Spleen (tissue), 11 donors: ENCODE results near the gene ALKAL2. TPM values are rescaled to one million over a fixed set of nuclear protein-coding genes. Genes with fewer than 3 reads are reported as not detected.

Source experiments
- DNase-seq: peaks from one replicate; pipeline ENCODE4 v3.0.0-alpha.2; 2020
- H3K27ac ChIP-seq, 8 donors: fragments of 200-600 bp; sonication (generic) in 7 of 8; 1 replicate in 4 of 8; 2 replicates in 4 of 8; pipeline versions ENCODE4 v1.5.0 to v1.8.0; 2016 to 2021; ENCODE audit warnings: inconsistent platforms in 4 of 8, mild to moderate bottlenecking in 4 of 8, moderate library complexity in 1 of 8
- H3K27me3 ChIP-seq, 7 donors: fragments of 200-600 bp; sonication (generic) in 6 of 7; replicated peaks in 1 of 7; 1 replicate in 4 of 7; 2 replicates in 3 of 7; pipeline versions ENCODE4 v1.5.0 to v1.8.0; 2016 to 2021; ENCODE audit warnings: inconsistent platforms in 3 of 7, mild to moderate bottlenecking in 1 of 7
- H3K36me3 ChIP-seq, 6 donors: fragments of 200-600 bp; sonication (generic) in 5 of 6; 1 replicate in 4 of 6; 2 replicates in 2 of 6; pipeline versions ENCODE4 v1.5.0 to v1.8.0; 2016 to 2021; ENCODE audit warnings: inconsistent platforms in 2 of 6
- H3K4me1 ChIP-seq, 6 donors: fragments of 200-600 bp; sonication (generic) in 5 of 6; 1 replicate in 3 of 6; 2 replicates in 3 of 6; pipeline versions ENCODE4 v1.5.0 to v1.8.0; 2016 to 2021; ENCODE audit warnings: inconsistent platforms in 3 of 6
- H3K4me3 ChIP-seq, 8 donors: fragments of 200-600 bp; sonication (generic) in 7 of 8; 1 replicate in 4 of 8; 2 replicates in 4 of 8; pipeline versions ENCODE4 v1.5.0 to v1.8.0; 2016 to 2021; ENCODE audit warnings: inconsistent platforms in 4 of 8, mild to moderate bottlenecking in 4 of 8, moderate library complexity in 2 of 8
- H3K9me3 ChIP-seq, 8 donors: fragments of 200-600 bp; sonication (generic) in 7 of 8; 1 replicate in 4 of 8; 2 replicates in 4 of 8; pipeline versions ENCODE4 v1.5.0 to v1.8.0; 2016 to 2021; ENCODE audit warnings: inconsistent platforms in 4 of 8
- POLR2A ChIP-seq, 3 donors: fragments of 450-650 bp; IDR thresholded peaks; one replicate each; pipeline ENCODE4 v1.5.1; 2017; ENCODE audit warnings: antibody characterized with exemption in 3 of 3, mild to moderate bottlenecking in 1 of 3
- POLR2AphosphoS5 ChIP-seq, 3 donors: sonication (generic); formaldehyde crosslinking; IDR thresholded peaks; one replicate each; pipeline ENCODE4 v1.5.1; 2017; ENCODE audit warnings: antibody characterized with exemption in 3 of 3
- WGBS, 5 donors: extraction: QIAGEN DNeasy Blood & Tissue Kit in 3 of 5; methylation state at CpG; one replicate each; pipeline versions ENCODE4 v1.1.5 to v1.1.7; 2013 to 2018; 5-methylcytosine and 5-hydroxymethylcytosine counted together
- intact Hi-C: fragments of 100-400 bp; cut with DNase I; formaldehyde crosslinking; loops from one replicate; pipeline ENCODE4 v1.15.0; 2023; ENCODE audit warnings: low total_unique reads
- polyA plus RNA-seq, 3 donors: library from polyadenylated mRNA; stranded (reverse); fragments of 200-250 nt; gene quantifications; one replicate each; pipeline ENCODE4 v1.2.1, GENCODE V29; 2013
- total RNA-seq, 7 donors: library from RNA; depleted of rRNA in 3 of 7; stranded (reverse); fragments of >200 nt in 3 of 7; fragmentation: NEBNext Ultra II Directional in 4 of 7; extraction: Animal tissue kit (Norgen Biotek cat#: 25700) in 4 of 7; gene quantifications; one replicate each; pipeline versions ENCODE4 v1.1.0 to v1.2.1, GENCODE V29; 2016 to 2021
- TF ChIP-seq, protein P1 (sequence below), 11 experiments: fragments of 200-600 bp in 7 of 11; fragments of 450-650 bp in 4 of 11; sonication (generic) in 4 of 11; IDR thresholded peaks in 8 of 11; conservative IDR thresholded peaks in 3 of 11; 1 replicate in 7 of 11; 2 replicates in 4 of 11; pipeline versions ENCODE4 v1.4.0 to v1.8.0; 2016 to 2021; ENCODE audit warnings: antibody characterized with exemption in 11 of 11, inconsistent platforms in 4 of 11, mild to moderate bottlenecking in 1 of 11
- donor health status: healthy with polysubstance abuse.
- donor health status: DM: no; HTN: no; CAD: no; lungs with moderate emphysema.
- donor health status: DM: no; HTN: no; CAD: no.
- donor health status: Bipolar disorder and iron deficiency.
- donor health status: healthy.
- donor health status: DM: no; HTN: no; CAD: no.
- donor health status: DM: yes; HTN: yes; CAD: no.

ALKAL2 gene
- total and polyA plus RNA-seq, 10 donors: 2.1 to 22.9 (median 5.1) TPM

DNA sequence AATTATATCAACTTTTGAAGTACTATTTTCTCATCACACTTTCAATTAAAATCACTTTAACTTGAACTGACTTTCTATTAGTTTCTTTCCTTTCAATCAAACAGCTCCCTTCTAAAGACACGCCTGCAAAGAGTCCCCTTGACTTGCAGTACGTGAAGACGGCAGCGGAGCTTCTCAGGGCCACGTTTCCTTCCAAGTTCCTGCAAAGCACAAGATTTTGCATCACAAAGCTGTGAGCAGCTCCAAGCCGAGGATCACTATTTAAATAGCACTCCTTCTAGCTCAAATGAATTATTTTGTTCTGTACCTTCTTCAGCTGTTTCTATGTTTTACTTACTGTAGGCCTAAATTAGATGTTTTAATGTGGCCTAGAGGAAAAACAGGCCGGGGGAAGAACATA lies 54.9 kb downstream of the ALKAL2 start:
- no peak for DNase-seq
- H3K36me3 ChIP-seq: peaks cover 0 to 63% (median 23%) of the 10 kb centered on the region in 6 donors
- no peaks in the 10 kb centered on the region for H3K27me3 ChIP-seq
- WGBS, 5 donors: 77 to 92% (median 87%) methylated on average over 7 of the region's 7 CpGs
- intact Hi-C loops: no loop called here
- no peaks in the 10 kb centered on the region for H3K9me3 ChIP-seq
- H3K27ac ChIP-seq: no peak overlapping the region
- TF ChIP-seq, protein P1, sequence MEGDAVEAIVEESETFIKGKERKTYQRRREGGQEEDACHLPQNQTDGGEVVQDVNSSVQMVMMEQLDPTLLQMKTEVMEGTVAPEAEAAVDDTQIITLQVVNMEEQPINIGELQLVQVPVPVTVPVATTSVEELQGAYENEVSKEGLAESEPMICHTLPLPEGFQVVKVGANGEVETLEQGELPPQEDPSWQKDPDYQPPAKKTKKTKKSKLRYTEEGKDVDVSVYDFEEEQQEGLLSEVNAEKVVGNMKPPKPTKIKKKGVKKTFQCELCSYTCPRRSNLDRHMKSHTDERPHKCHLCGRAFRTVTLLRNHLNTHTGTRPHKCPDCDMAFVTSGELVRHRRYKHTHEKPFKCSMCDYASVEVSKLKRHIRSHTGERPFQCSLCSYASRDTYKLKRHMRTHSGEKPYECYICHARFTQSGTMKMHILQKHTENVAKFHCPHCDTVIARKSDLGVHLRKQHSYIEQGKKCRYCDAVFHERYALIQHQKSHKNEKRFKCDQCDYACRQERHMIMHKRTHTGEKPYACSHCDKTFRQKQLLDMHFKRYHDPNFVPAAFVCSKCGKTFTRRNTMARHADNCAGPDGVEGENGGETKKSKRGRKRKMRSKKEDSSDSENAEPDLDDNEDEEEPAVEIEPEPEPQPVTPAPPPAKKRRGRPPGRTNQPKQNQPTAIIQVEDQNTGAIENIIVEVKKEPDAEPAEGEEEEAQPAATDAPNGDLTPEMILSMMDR (IDR thresholded peaks at IDR 0.05 in 8 of 11, conservative IDR thresholded peaks at IDR 0.05 in 3 of 11): no peak
- TF ChIP-seq POLR2AphosphoS5 (IDR thresholded peaks at IDR 0.05): no peak
- no peak for TF ChIP-seq POLR2A (IDR thresholded peaks at IDR 0.05)
- peaks cover 0 to 18% (median 14%) of the 10 kb centered on the region in 6 donors for H3K4me1 ChIP-seq
- no peak overlapping the region for H3K4me3 ChIP-seq

DNA sequence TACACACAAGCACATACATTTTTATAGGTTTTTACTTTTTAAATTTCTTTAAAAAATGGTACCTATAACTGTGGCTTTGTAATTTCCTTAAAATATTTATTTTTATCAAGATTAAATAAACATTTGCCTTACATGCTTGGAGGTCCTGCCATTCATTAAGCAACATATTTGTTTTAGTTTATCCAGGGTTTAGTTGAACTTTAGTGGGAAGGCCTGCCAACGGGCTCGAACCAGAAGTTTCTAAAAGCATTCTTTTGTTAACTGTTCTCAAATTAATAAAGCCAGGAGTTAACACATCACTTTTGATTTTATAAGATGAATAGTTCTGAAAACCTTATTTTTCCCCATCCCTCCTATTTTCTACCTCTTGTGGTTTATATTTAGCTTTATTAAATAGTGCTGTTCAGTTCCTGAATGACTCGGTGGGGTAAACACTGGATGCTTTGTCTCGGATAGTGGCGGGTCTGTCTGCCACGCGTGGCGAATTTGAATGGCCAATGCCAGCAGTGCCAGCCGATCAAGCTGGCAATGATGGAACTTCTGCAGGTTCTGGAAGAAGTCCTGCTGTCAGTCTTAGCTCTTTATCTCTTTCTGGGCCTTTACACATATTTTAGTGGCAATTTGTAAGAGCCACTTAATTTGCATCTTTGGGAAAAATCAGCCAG lies 56.2 kb downstream of the ALKAL2 start:
- H3K27me3 ChIP-seq: no peaks in the 10 kb centered on the region
- 86 to 96% (median 91%) methylated on average over 9 of the region's 9 CpGs for WGBS, 5 donors
- H3K27ac ChIP-seq: no peak overlapping the region
- no peak for TF ChIP-seq POLR2AphosphoS5 (IDR thresholded peaks at IDR 0.05)
- TF ChIP-seq POLR2A (IDR thresholded peaks at IDR 0.05): no peak
- TF ChIP-seq, protein P1 (IDR thresholded peaks at IDR 0.05 in 8 of 11, conservative IDR thresholded peaks at IDR 0.05 in 3 of 11): no peak
- peaks cover 0 to 6% (median 4%) of the 10 kb centered on the region in 6 donors for H3K4me1 ChIP-seq
- no peak for DNase-seq
- H3K36me3 ChIP-seq: peaks cover 0 to 77% (median 28%) of the 10 kb centered on the region in 6 donors
- intact Hi-C loops: no loop called here
- no peak overlapping the region for H3K4me3 ChIP-seq
- no peaks in the 10 kb centered on the region for H3K9me3 ChIP-seq

Other genes starting within 250 kb of the ALKAL2 start
- 1 to 10 TPM in 2 of 7 donors, under 1 TPM in 5; 0.43 to 2.2 (median 0.83) TPM for gene FAM110C, start 241.6 kb downstream of the ALKAL2 start, total RNA-seq
- gene FAM110C, start 241.6 kb downstream of the ALKAL2 start, polyA plus RNA-seq: under 1 TPM; 0.13 to 0.33 (median 0.22) TPM
- gene SH3YL1, start 24.1 kb downstream of the ALKAL2 start, total RNA-seq: 10 to 100 TPM; 31.0 to 72.8 (median 39.5) TPM
- gene SH3YL1, start 24.1 kb downstream of the ALKAL2 start, polyA plus RNA-seq: 10 to 100 TPM; 30.6 to 37.6 (median 33.3) TPM
- 100 to 1,000 TPM in 1 of 7 donors, 10 to 100 TPM in 6; 63.7 to 103 (median 72.7) TPM for gene ACP1, start 23.1 kb downstream of the ALKAL2 start, total RNA-seq
- 10 to 100 TPM; 58.1 to 83.2 (median 73.0) TPM for gene ACP1, start 23.1 kb downstream of the ALKAL2 start, polyA plus RNA-seq